ENCODE data around the gene COQ6. TPM values are rescaled to one million over a fixed set of nuclear protein-coding genes. Genes with fewer than 3 reads are reported as not detected.
"Not testable (repeated sequence)": the region's sequence is repeated elsewhere in the genome, so short reads cannot be mapped to it uniquely, and the experiment has no call there.

COQ6 gene
- total RNA-seq, 1 donor from 2014 or later, result 49.8 TPM

DNA sequence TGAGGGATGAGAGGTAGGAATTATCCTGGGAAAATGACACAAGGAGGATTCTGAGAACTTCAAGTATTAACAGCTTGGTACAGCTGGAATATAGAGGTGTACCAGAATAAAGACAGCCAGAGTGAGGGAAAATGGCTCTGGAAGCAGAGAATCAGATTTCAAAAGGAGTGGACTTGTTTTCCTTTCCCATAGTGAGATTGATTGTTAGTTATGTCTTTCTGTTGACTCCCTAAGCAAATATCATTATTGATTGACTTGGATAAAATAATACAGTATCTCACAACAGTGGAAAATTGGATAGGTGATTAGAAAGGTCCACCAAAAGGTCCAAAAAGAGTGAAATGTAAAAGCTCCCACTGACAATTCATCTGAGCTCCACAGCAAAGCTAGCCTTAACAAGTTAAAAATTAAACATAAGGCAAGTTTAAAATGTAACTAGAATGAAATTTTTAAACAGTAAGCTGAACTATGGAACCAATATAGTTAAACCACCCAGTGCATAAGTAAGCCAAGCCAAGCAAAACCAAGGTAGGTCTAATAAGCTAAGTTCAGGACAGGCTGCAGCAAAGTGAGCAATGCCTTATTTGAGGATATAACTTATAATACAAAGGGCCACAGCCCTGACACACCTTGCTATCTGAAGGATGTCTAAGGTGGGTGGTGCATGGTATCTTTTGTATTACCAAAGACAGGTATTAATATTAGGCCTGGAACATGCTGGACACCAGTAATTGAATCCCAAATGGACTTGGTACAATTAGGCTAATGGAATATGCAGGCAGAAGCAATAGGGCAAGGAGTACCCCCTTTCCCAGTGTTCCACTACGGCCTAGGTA lies 47.2 kb downstream of the COQ6 start:
- intact Hi-C loops (cut with micrococcal nuclease), result no loop called here
- DNase-seq, result no peak
- H3K27ac ChIP-seq (replicated peaks), result no peak overlapping the region
- H3K27me3 ChIP-seq (ENCODE audit: low read depth), result no peaks in the 10 kb centered on the region
- peaks cover 10% of the 10 kb centered on the region for H3K36me3 ChIP-seq
- H3K4me1 ChIP-seq, result no peaks in the 10 kb centered on the region
- no peak overlapping the region for H3K4me3 ChIP-seq
- TF ChIP-seq, protein P1, sequence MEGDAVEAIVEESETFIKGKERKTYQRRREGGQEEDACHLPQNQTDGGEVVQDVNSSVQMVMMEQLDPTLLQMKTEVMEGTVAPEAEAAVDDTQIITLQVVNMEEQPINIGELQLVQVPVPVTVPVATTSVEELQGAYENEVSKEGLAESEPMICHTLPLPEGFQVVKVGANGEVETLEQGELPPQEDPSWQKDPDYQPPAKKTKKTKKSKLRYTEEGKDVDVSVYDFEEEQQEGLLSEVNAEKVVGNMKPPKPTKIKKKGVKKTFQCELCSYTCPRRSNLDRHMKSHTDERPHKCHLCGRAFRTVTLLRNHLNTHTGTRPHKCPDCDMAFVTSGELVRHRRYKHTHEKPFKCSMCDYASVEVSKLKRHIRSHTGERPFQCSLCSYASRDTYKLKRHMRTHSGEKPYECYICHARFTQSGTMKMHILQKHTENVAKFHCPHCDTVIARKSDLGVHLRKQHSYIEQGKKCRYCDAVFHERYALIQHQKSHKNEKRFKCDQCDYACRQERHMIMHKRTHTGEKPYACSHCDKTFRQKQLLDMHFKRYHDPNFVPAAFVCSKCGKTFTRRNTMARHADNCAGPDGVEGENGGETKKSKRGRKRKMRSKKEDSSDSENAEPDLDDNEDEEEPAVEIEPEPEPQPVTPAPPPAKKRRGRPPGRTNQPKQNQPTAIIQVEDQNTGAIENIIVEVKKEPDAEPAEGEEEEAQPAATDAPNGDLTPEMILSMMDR (IDR thresholded peaks at IDR 0.05; ENCODE audit: borderline replicate concordance), result no peak
- no peaks in the 10 kb centered on the region for H3K9me3 ChIP-seq (replicated peaks)

DNA sequence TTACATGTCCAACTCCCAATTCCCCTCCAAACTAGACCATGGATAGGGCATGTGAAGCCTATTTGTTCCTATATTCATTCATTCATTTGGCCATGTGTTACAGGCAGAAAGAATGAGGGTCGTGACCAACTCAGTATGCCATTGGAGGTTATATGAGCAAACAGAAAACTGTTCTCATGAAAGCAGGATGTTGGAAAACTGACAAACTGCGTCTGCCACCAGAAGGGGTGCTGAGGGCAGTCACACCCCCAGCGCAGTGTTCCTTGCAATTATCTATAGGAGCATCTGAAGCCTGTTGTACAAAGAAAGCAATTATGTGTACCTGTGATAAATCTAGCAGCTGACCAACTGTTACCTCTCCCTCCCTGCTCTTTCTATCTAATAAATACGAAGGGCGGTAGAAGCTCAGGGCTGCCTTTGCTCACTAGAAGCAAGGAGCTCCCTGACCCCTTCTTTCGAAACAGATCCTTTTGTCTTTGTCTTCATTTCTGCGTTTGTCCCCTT lies 47.9 kb downstream of the COQ6 start:
- TF ChIP-seq, protein P1 (IDR thresholded peaks at IDR 0.05; ENCODE audit: borderline replicate concordance), result no peak
- H3K36me3 ChIP-seq, result peaks cover 13% of the 10 kb centered on the region
- H3K9me3 ChIP-seq (replicated peaks), result no peaks in the 10 kb centered on the region
- no peaks in the 10 kb centered on the region for H3K27me3 ChIP-seq (ENCODE audit: low read depth)
- no peaks in the 10 kb centered on the region for H3K4me1 ChIP-seq
- intact Hi-C loops (cut with micrococcal nuclease), result no loop called here
- no peak overlapping the region for H3K4me3 ChIP-seq
- no peak for DNase-seq
- no peak overlapping the region for H3K27ac ChIP-seq (replicated peaks)

GRCh38 chr14:73998726-73999125 lies 48.6 kb downstream of the COQ6 start:
- no peak for DNase-seq
- H3K36me3 ChIP-seq, result peaks cover 19% of the 10 kb centered on the region
- H3K27ac ChIP-seq (replicated peaks), result no peak overlapping the region
- H3K4me3 ChIP-seq, result no peak overlapping the region
- H3K27me3 ChIP-seq (ENCODE audit: low read depth), result no peaks in the 10 kb centered on the region
- no peaks in the 10 kb centered on the region for H3K9me3 ChIP-seq (replicated peaks)
- no peaks in the 10 kb centered on the region for H3K4me1 ChIP-seq
- intact Hi-C loops (cut with micrococcal nuclease), result no loop called here
- TF ChIP-seq, protein P1 (IDR thresholded peaks at IDR 0.05; ENCODE audit: borderline replicate concordance), result no peak

DNA sequence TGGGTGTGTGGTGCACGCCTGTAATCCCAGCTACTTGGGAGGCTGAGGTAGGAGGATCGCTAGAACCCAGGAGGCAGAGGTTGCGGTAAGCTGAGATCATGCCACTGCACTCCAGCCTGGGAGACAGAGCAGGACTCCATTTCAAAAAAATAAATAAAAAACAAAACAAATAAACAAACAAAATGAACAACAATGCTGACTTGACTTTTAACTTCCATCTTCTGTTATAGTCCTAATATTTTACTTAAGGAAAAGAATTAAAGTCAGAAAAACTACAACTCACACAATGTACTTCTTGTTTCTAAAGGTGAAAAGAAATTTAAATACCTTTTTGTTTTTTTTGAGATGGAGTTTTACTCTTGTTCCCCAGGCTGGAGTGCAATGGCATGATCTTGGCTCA lies 55.6 kb downstream of the COQ6 start:
- intact Hi-C loops (cut with micrococcal nuclease); H3K27ac ChIP-seq (replicated peaks): not testable (repeated sequence)
- peaks cover 54% of the 10 kb centered on the region for H3K36me3 ChIP-seq

GRCh38 chr14:74008843-74009499 lies 58.9 kb downstream of the COQ6 start:
- H3K9me3 ChIP-seq (replicated peaks), result no peaks in the 10 kb centered on the region
- H3K4me3 ChIP-seq, result no peak overlapping the region
- intact Hi-C loops (cut with micrococcal nuclease), result no loop called here
- no peak for DNase-seq
- no peaks in the 10 kb centered on the region for H3K27me3 ChIP-seq (ENCODE audit: low read depth)
- TF ChIP-seq, protein P1 (IDR thresholded peaks at IDR 0.05; ENCODE audit: borderline replicate concordance), result no peak
- no peak overlapping the region for H3K27ac ChIP-seq (replicated peaks)
- peaks cover 60% of the 10 kb centered on the region for H3K36me3 ChIP-seq
- no peaks in the 10 kb centered on the region for H3K4me1 ChIP-seq

More for the DNA sequence above, 55.6 kb downstream of the COQ6 start:
- not testable (repeated sequence) for DNase-seq; H3K27me3 ChIP-seq (ENCODE audit: low read depth); H3K4me1 ChIP-seq; H3K9me3 ChIP-seq (replicated peaks); H3K4me3 ChIP-seq

Other genes starting within 250 kb of the COQ6 start
- 19.2 TPM for gene PNMA1, start 235.9 kb upstream of the COQ6 start, total RNA-seq
- 37.4 TPM for gene PTGR2, start 98.5 kb upstream of the COQ6 start, total RNA-seq
- gene ZNF410, start 63.4 kb upstream of the COQ6 start, total RNA-seq, result 16.5 TPM
- gene FAM161B, start 208 bp upstream of the COQ6 start, total RNA-seq, result 4.7 TPM
- gene ENTPD5, start 69.0 kb downstream of the COQ6 start, total RNA-seq, result 6.3 TPM
- 3.8 TPM for gene BBOF1, start 69.0 kb downstream of the COQ6 start, total RNA-seq
- gene ALDH6A1, start 134.2 kb downstream of the COQ6 start, total RNA-seq, result 69.6 TPM
- gene LIN52, start 134.7 kb downstream of the COQ6 start, total RNA-seq, result 8.0 TPM